ENCODE data around the gene CTDSPL2.
"Not testable (repeated sequence)": the region's sequence is repeated elsewhere in the genome, so short reads cannot be mapped to it uniquely, and the experiment has no call there.

Gene CTDSPL2

DNA sequence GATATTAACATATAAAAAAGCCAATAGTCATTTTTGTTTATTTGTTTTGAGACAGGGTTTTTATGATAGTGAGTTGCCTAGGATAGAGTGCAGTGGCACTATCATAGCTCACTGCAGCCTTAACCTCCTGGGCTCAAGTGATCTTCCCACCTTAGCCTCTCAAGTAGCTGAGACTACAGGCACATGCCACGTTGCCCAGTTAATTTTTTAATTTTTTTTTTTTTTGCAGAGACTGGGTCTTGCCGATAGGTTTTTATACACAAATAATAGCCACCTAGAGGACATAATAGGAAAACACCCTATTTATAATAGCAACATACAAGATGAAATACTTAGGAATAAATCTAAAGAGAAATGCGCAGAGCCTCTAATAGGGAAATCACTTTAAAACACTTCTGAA, 122.8 kb downstream of the CTDSPL2 start (continued):
- TF ChIP-seq TSHZ2 (CRISPR knock-in tag; IDR thresholded peaks at IDR 0.05) (no peak), ZFP3 (CRISPR knock-in tag; IDR thresholded peaks at IDR 0.05) (no peak), PPARA (CRISPR knock-in tag; IDR thresholded peaks at IDR 0.05; ENCODE audit: borderline replicate concordance) (no peak)

DNA sequence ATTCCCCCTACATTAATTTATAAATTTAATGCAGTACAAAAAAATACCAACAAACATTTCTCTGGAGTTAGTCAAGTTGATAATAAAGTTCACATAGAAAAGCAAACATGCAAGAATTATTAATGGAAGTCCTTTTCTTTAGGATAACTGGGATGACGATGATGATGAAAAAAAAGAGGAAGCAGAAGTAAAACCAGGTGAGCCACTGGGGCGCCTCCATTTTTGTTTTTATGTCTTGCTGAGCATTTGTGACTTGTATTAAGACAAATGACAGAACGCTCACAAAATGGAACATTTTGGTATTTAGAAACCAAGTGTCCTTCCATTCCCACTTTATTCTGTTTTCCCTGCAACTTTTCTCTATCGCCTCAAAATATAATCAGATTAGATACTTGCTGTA, 123.3 kb downstream of the CTDSPL2 start:
- ATAC-seq: no peak
- no peak for TF ChIP-seq TOX (CRISPR knock-in tag; IDR thresholded peaks at IDR 0.05; ENCODE audit: borderline replicate concordance)
- no peak for TF ChIP-seq ZC3H10 (CRISPR knock-in tag; IDR thresholded peaks at IDR 0.05)

DNA sequence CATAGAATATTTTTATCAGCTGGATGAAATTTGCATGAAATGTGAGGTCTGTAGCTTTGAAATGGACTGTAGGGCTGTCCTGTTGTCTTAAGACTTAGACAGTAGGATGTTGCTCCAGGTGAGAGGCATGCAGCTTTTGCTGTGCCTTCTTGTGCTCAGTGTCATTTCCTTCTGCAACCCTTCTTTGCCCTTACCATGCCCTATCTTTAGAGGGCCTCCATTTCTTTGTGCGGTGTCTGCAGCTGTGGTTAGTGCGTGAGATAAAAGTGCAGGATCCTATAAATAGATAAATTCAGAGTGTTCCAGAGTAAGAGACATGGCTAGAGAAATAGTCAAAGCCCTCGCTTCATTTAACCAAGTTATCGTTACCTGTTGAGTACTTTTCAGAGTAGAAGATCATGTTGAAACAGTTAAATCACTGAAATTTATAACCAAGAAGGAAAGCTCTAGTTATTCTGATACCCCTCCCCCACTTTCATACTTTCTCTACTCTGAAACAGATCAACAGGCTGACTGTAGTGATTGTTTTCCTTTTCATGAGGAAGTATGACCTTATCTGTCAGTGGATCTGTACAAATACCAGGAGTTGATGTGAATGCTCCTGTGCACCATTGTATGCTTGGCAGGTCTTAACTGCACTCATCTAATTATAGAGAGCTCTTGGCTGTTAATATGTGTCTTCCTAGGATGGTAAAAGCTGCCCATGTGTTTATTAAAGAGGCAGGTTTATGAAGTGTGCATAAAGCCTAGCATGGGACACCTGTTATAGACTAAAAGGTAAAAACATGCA, 127.7 kb downstream of the CTDSPL2 start:
- peak; percentile 67 for ATAC-seq
- TF ChIP-seq ISL1 (CRISPR knock-in tag; IDR thresholded peaks at IDR 0.05): peak; percentile 53; the same call in 1 of the 2 replicates
- 0 out of 2 replicates have a peak, but pooled peaks have one; percentile 36 for TF ChIP-seq TCF4 (CRISPR knock-in tag; IDR thresholded peaks at IDR 0.05; ENCODE audit: borderline replicate concordance)
- TF ChIP-seq POU6F1 (CRISPR knock-in tag; IDR thresholded peaks at IDR 0.05; ENCODE audit: borderline replicate concordance, low read depth): no peak
- TF ChIP-seq RARB (CRISPR knock-in tag; IDR thresholded peaks at IDR 0.05): no peak
- peak; percentile 39; the same call in 1 of the 2 replicates for TF ChIP-seq TSHZ2 (CRISPR knock-in tag; IDR thresholded peaks at IDR 0.05)

GRCh38 chr15:44560926-44561325, 133.5 kb downstream of the CTDSPL2 start:
- not testable (repeated sequence) for ATAC-seq

DNA sequence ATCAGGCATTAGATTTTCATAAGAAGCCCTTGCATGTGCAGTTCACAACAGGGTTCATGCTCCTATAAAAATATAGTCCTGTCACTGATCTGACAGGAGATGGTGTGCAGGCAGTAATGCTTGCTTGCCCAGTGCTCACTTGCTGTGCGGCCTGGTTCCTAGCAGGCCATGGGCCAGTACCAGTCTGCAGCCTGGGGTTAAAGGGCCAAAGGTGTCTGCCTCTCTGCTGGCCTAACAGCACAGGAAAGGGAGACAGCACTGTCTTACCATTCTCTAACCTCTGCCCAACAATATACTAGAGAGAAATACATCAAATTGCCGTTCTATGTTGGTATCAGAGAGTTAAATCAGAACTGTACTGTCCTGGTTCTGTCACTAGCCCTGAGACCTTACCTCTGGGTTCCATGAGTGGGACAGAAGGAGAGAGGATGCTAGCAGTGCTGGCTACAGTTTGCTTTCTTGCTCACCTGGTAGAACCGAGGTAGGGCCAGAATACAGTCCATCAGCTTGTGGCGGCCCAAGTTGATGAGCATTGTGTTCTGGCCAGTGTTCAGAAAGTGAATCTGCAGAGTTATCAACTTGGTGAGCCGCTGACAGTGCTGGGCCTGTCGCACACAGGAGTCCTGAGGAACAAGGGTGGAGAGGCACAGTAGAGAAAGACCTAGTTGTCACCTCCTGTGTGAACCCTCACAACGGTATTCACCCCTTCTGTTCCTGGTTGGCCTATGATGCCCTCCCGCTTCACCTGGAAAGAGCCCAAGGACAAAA, 138.1 kb downstream of the CTDSPL2 start:
- ATAC-seq: no peak
- TF ChIP-seq TOX (CRISPR knock-in tag; IDR thresholded peaks at IDR 0.05; ENCODE audit: borderline replicate concordance): no peak
- TF ChIP-seq CSRNP3 (CRISPR knock-in tag; IDR thresholded peaks at IDR 0.05): no peak
- no peak for TF ChIP-seq ARNTL (CRISPR knock-in tag; IDR thresholded peaks at IDR 0.05; ENCODE audit: borderline replicate concordance, low read depth)
- no peak for TF ChIP-seq ESRRG (CRISPR knock-in tag; IDR thresholded peaks at IDR 0.05)
- no peak for TF ChIP-seq ZNF8 (CRISPR knock-in tag; IDR thresholded peaks at IDR 0.05)
- TF ChIP-seq ZFP30 (CRISPR knock-in tag; IDR thresholded peaks at IDR 0.05): no peak
- TF ChIP-seq, protein P1, sequence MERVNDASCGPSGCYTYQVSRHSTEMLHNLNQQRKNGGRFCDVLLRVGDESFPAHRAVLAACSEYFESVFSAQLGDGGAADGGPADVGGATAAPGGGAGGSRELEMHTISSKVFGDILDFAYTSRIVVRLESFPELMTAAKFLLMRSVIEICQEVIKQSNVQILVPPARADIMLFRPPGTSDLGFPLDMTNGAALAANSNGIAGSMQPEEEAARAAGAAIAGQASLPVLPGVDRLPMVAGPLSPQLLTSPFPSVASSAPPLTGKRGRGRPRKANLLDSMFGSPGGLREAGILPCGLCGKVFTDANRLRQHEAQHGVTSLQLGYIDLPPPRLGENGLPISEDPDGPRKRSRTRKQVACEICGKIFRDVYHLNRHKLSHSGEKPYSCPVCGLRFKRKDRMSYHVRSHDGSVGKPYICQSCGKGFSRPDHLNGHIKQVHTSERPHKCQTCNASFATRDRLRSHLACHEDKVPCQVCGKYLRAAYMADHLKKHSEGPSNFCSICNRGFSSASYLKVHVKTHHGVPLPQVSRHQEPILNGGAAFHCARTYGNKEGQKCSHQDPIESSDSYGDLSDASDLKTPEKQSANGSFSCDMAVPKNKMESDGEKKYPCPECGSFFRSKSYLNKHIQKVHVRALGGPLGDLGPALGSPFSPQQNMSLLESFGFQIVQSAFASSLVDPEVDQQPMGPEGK (CRISPR knock-in tag; IDR thresholded peaks at IDR 0.05; ENCODE audit: borderline replicate concordance): no peak
- no peak for TF ChIP-seq ZFP3 (CRISPR knock-in tag; IDR thresholded peaks at IDR 0.05)
- no peak for TF ChIP-seq BACH2 (CRISPR knock-in tag; IDR thresholded peaks at IDR 0.05; ENCODE audit: borderline replicate concordance)
- no peak for TF ChIP-seq GLIS3 (CRISPR knock-in tag; IDR thresholded peaks at IDR 0.05)
- no peak for TF ChIP-seq POU6F1 (CRISPR knock-in tag; IDR thresholded peaks at IDR 0.05; ENCODE audit: borderline replicate concordance, low read depth)
- TF ChIP-seq PPARA (CRISPR knock-in tag; IDR thresholded peaks at IDR 0.05; ENCODE audit: borderline replicate concordance): no peak
- TF ChIP-seq, protein P2, sequence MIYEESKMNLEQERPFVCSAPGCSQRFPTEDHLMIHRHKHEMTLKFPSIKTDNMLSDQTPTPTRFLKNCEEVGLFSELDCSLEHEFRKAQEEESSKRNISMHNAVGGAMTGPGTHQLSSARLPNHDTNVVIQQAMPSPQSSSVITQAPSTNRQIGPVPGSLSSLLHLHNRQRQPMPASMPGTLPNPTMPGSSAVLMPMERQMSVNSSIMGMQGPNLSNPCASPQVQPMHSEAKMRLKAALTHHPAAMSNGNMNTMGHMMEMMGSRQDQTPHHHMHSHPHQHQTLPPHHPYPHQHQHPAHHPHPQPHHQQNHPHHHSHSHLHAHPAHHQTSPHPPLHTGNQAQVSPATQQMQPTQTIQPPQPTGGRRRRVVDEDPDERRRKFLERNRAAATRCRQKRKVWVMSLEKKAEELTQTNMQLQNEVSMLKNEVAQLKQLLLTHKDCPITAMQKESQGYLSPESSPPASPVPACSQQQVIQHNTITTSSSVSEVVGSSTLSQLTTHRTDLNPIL (CRISPR knock-in tag; IDR thresholded peaks at IDR 0.05; ENCODE audit: low read depth): no peak
